Subcutaneous adipose tissue (tissue), 4 donors: ENCODE measurements around the gene NHSL2. TPM values are rescaled to one million over a fixed set of nuclear protein-coding genes. Genes with fewer than 3 reads are reported as not detected.

Source experiments
- total RNA-seq, 4 donors: library from RNA; depleted of rRNA; stranded (reverse); fragments of >200 nt; gene quantifications; one replicate each; pipeline ENCODE4 v1.1.0, GENCODE V29; 2016
- TF ChIP-seq, protein P1 (sequence below): fragments of 450-650 bp; IDR thresholded peaks from one replicate; pipeline ENCODE4 v1.5.1; 2016; ENCODE audit warnings: low read depth, mild to moderate bottlenecking, control low read depth, antibody characterized with exemption, moderate library complexity

The NHSL2 gene
- total RNA-seq, 4 donors from 2014 or later = 5.6 to 12.2 (median 8.8) TPM

DNA sequence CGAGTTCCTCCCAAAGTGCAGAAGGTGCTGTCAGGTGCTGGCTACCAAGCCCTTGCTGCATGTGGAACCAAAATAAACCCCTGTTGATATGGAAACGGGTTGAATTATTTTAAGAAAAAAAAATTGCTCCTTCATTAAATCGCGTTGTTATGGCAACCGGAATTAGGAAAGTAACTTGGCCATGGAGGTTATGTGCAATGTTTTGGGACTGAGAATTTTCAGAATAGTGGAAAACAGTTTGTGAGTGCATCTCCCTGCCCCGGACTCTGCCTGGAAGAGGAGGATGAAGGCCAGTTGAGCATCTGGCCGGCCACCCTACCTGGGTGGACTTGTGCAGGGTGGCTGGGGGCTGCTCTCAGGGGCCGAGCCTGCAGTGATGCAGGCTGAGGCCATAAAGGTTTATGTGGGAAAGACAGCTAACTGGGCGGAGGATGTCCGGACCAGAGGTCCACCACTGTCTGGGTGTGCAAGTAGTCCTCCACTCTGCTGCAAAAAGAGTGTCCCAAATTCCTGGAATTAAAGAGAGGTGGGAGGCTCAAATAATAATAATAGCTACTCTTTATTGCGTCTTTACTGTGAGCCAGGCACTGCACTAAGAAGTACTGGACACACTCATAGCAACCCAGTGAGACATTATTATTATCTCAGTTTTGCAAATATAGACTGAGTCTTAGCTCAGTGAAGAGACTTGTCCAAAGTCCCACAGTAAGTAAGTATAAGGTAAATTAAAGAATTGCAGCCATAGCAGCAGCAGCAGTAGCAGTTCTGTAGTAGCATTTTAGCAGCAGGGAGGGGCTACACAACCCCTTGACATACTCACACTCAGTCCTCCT, 200.4 kb downstream of the NHSL2 start:
- TF ChIP-seq, protein P1, sequence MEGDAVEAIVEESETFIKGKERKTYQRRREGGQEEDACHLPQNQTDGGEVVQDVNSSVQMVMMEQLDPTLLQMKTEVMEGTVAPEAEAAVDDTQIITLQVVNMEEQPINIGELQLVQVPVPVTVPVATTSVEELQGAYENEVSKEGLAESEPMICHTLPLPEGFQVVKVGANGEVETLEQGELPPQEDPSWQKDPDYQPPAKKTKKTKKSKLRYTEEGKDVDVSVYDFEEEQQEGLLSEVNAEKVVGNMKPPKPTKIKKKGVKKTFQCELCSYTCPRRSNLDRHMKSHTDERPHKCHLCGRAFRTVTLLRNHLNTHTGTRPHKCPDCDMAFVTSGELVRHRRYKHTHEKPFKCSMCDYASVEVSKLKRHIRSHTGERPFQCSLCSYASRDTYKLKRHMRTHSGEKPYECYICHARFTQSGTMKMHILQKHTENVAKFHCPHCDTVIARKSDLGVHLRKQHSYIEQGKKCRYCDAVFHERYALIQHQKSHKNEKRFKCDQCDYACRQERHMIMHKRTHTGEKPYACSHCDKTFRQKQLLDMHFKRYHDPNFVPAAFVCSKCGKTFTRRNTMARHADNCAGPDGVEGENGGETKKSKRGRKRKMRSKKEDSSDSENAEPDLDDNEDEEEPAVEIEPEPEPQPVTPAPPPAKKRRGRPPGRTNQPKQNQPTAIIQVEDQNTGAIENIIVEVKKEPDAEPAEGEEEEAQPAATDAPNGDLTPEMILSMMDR = no peak

DNA sequence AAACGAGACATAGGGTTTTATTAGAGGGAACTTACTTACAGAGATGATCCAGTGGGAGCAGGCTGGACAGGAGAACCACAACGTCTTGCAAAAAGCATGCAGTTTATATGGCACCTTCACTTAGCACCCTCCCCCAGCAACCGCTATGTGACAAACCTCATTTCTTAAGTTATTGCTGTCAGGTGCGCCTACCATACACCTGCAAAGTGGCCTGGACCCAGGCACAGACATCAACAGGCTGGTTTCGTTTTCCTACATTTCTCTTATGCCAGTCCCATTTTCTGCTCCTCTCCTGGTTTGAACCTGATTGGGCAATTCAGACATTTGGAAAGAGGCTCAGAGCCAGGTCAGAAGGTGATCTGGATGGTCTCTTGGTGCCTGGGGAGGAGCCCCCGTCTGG, 202.8 kb downstream of the NHSL2 start:
- TF ChIP-seq, protein P1 = no peak

DNA sequence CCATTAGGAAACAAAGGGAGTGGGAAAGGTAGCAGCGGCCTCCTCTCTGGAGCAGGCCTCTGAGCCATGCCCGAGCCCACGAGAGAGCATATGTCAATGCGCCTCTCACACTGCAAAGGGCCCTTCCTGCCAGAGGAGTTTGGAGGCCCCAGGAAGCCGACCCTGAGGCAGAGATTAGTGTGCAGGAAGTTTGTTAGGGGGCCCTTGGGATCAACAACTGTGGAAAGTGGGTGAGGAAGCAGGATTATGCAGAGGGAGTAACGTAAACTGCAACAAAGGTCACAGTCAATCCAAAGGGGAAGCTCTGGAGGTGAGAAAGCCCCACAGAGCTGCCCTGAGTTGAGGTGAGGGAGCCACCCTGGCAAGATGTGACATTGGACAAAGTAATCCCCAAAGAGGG, 203.7 kb downstream of the NHSL2 start:
- TF ChIP-seq, protein P1 = no peak

DNA sequence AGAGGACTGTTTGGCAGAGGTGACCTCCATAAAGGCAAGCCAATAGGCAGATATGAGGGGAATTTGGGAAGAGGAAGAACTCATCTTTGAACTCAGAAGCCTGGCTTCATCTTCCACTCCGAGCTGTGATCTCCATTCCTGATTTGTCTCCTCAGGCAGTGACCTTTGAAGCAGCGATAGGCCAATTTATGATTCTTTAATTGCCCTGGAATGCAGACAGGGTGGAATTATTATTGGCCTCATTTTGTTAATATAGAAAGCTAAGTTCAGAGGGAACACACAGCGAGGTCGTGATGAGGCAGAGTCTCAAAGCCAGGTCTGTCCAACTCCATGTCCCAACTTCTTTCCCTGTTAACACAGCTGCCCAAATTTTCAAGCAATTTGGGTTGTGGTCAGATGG, 204.2 kb downstream of the NHSL2 start:
- TF ChIP-seq, protein P1 = no peak

DNA sequence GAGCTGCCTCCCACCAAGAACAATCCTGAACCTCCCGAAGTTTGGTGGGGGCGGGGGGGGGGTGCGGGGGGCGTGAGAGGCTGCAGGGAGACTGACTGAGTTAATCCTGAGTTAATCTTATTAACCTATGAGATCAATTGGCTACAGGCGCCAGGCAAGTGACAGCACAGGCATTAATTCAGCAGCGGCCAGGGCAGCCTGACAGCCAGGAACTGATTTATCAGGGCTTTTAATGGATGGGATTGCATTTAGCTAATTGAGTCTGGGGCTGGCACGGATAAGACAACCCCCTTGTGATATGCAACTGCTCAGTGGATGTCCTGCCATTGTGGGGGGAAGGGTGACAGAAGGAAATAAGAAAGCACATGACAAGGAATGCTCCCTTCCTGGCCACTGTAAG, 204.7 kb downstream of the NHSL2 start:
- TF ChIP-seq, protein P1 = no peak

DNA sequence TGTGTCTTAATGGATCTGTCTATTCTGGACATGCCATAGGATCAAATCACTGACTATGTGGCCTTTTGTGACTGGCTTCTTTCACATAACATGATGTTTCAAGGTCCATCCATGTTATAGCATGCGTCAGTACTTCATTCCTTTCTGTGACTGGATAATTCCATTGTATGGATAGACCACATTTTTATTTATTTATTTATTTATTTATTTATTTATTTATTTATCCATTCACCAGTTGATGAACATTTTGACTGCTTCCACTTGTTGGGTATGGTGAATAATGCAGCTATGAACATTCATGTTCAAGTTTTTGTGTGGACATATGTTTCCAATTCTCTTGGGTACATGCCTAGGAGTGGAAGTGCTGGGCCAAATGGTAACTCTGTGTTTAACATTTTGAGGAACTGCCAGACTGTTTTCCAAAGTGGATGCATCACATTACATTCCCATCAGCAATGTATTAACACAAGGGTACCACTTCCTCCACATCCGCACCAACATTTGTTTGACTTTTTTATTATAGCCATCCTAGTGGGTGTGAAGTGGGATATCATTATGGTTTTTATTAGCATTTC, 207.1 kb downstream of the NHSL2 start:
- TF ChIP-seq, protein P1 = no peak

DNA sequence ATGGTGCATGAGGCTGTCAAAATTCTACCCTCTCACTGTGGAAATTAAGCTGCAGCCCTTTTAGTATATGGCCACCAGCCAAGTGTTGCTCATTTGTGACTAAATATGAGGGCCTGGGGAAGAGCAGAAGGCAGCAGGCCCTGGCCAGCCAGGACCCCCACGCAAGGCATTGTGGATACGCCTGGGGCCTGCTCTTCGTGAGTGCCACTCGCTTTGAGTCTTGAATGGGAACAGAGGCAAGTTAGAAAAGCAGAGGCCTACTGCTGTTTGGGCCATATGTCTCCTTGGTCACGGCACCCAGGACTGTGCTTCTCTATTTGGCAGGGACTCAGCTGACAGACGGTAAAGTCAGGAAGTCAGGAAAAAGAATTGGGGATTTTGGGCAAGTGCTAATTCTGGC, 210.2 kb downstream of the NHSL2 start:
- TF ChIP-seq, protein P1 = no peak
